AG04450 (cell line): ENCODE data around the gene SEMA5B. TPM values are rescaled to one million over a fixed set of nuclear protein-coding genes. Genes with fewer than 3 reads are reported as not detected.

Experiments
- CTCF ChIA-PET: fragments of 300-600, 350-600 bp; formaldehyde crosslinking; extraction: SDS; loops from one replicate; lab custom pipeline; 2022; ENCODE audit warnings: antibody characterized with exemption, inconsistent platforms; lab: Charles Lee
- POLR2A ChIA-PET: fragments of 350-600 bp; formaldehyde crosslinking; extraction: SDS; loops from one replicate; lab custom pipeline; 2021; ENCODE audit warnings: antibody characterized with exemption, inconsistent platforms; lab: Yijun Ruan, JAX
- DNase-seq: peaks from one replicate; pipeline ENCODE4 v3.0.0-alpha.2; 2011; ENCODE audit warnings: low read depth, low spot score
- H3K27ac ChIP-seq: one replicate; pipeline ENCODE4 v1.5.1; 2012; ENCODE audit warnings: low read depth, low read length, control low read depth
- H3K27me3 ChIP-seq: one replicate; pipeline ENCODE4 v1.6.0; 2012; ENCODE audit warnings: low read length; ENCODE audit not compliant: control insufficient read depth, insufficient read depth
- H3K4me3 ChIP-seq: 2 replicates; pipeline ENCODE4 v1.5.1; 2011; ENCODE audit warnings: mild to moderate bottlenecking, low read depth, low read length, control low read depth
- H3K9me3 ChIP-seq: 2 replicates; pipeline ENCODE4 v1.5.1; 2012; ENCODE audit warnings: low read length; ENCODE audit not compliant: control insufficient read depth, insufficient read depth
- polyA plus RNA-seq: library from polyadenylated mRNA; depleted of rRNA; stranded (reverse); fragments of >200 nt; gene quantifications from 2 replicates; pipeline ENCODE4 v1.2.3, GENCODE V29; 2011
- TF ChIP-seq, protein P1 (sequence below): IDR thresholded peaks from 2 replicates; pipeline ENCODE4 v1.5.1; 2011; ENCODE audit warnings: low read depth, low read length, control low read depth, inconsistent platforms

SEMA5B gene
- polyA plus RNA-seq, 1 experiment: not detected

DNA sequence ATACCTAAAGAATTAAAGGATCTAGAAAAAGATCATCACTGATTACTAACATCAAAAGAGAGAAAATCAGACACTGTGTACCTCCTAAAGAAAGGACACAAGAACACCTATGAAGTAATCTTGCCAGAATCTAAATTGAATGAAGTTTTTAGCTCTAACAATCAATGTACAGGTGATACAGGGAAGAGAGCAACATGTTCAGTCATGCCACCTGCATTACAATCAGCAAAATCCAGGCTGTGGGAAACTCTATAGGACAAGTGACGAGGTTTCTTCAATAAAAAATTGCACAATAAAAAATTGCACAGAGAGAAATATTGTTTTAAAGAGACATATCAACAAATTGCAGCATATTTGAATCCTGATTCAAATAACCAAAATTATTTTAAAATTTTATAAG, 93.3 kb downstream of the SEMA5B start:
- TF ChIP-seq, protein P1, sequence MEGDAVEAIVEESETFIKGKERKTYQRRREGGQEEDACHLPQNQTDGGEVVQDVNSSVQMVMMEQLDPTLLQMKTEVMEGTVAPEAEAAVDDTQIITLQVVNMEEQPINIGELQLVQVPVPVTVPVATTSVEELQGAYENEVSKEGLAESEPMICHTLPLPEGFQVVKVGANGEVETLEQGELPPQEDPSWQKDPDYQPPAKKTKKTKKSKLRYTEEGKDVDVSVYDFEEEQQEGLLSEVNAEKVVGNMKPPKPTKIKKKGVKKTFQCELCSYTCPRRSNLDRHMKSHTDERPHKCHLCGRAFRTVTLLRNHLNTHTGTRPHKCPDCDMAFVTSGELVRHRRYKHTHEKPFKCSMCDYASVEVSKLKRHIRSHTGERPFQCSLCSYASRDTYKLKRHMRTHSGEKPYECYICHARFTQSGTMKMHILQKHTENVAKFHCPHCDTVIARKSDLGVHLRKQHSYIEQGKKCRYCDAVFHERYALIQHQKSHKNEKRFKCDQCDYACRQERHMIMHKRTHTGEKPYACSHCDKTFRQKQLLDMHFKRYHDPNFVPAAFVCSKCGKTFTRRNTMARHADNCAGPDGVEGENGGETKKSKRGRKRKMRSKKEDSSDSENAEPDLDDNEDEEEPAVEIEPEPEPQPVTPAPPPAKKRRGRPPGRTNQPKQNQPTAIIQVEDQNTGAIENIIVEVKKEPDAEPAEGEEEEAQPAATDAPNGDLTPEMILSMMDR: no peak
- Histone ChIP-seq H3K9me3 (no peaks in the 10 kb centered on the region), H3K27me3 (peaks cover 27% of the 10 kb centered on the region), H3K4me3 (no peak overlapping the region), H3K27ac (no peak overlapping the region)
- POLR2A ChIA-PET: no interaction called here
- no peak for DNase-seq
- CTCF ChIA-PET: interaction anchor here (0.5 kb wide), 1 partner anchor 83 kb away, joined by 4 read pairs; no protein-coding TSS in a partner anchor

DNA sequence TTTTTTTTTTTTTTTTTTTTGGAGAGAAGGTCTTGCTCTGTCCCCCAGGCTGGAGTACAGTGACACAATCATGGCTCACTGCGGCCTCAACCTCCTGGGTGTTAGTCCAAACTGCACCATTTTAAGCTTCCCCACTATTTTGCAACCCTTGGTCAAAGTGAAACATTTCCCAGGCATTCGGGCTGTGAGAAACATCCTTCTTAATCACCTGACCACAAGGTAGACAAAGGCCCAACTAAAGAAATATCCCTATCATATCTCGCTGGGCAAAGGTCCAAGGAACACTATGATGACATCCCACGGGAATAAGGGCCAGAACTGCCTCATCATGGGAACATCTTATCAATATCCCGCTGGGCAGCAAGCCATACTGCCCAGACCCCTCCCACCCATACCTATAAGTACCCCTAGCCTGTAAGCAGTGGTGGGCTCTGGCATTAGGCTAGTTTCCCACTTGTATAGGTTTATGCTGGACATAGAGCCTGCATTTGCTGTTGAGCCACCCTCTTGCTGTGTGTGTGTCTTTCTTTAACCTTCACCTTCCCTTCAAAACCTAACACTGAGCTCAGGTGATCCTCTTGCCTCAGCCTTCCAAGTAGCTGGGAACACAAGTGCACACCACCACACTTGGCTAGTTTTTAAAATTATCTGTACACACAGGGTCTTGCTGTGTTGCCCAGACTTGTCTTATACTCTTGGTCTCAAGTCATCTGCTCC, 95.2 kb downstream of the SEMA5B start:
- DNase-seq: no peak
- Histone ChIP-seq H3K27ac (no peak overlapping the region), H3K27me3 (peaks cover 29% of the 10 kb centered on the region), H3K4me3 (no peak overlapping the region), H3K9me3 (no peaks in the 10 kb centered on the region)
- ChIA-PET CTCF (no interaction called here), POLR2A (no interaction called here)
- TF ChIP-seq, protein P1: no peak

DNA sequence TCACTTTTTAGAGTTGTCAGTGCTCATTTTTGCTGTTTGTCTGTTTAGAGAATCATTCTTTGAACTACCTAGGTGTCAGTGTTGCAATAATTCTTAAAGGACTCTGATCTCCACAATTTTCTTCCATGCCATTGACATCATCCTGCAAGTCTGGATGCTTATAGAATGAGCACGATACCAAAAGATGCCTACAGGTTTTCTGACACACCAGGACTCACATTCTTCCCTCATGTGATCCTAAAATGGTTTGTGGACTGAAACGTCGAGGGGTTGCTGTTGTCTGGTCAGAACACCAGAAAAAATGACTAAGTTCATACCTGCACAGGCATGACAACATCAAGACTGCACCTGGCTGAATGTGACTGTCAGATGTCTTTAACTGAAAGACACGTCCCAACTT, 95.9 kb downstream of the SEMA5B start:
- no peak for DNase-seq
- Histone ChIP-seq H3K27ac (no peak overlapping the region), H3K9me3 (no peaks in the 10 kb centered on the region), H3K4me3 (no peak overlapping the region), H3K27me3 (peaks cover 30% of the 10 kb centered on the region)
- ChIA-PET POLR2A (no interaction called here), CTCF (no interaction called here)
- TF ChIP-seq, protein P1: no peak

DNA sequence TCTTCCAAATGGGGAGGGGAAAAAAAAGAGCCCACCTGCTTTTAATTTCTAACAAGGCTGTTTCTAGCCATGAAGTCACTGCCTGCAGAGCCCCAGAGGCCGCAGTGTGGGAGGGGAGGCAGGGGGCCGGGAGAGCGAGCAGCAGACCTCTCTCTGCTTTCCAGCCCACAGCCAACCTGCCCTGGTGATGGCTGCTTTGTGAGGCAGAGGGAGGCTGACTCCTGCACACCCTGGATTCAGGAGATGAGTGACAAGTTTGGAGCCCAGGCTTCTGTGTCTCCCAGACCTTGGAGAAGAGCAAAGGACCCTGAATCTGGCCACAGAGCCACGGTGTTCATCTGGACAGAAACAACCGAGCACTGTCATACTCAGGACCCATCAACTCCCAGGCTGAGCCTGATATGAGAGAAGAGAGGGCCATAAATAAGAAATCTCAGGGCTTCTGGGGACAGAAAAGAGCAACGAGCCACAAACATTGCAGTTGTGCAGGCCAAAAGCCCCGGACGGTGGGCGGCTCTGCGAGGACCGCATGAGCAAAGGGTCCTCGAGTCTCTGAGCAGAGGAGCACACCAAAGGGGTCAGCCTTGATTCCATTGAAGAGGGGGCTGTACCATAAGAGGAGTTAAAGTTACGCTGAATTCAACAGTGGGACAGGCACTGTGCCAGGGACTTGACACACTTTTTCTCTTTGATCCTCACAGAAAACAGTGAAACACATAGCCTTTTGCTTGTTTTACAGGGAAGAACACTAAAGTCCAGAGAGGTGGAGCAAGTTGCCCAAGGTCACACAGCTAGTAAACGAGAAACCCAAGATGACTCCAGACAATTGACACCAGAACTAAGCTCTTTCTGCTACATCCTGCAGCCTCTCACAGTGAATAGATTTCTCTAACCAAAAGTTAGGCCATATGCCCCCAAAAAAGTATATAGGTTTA, 97.2 kb downstream of the SEMA5B start:
- ChIA-PET CTCF (interaction anchor here (2.2 kb wide), 1 partner anchor 12 kb away, joined by 6 read pairs; no protein-coding TSS in a partner anchor), POLR2A (no interaction called here)
- no peak overlapping the region for H3K4me3 ChIP-seq
- TF ChIP-seq, protein P1: no peak
- H3K9me3 ChIP-seq: no peaks in the 10 kb centered on the region
- no peak for DNase-seq
- H3K27me3 ChIP-seq: peaks cover 35% of the 10 kb centered on the region
- no peak overlapping the region for H3K27ac ChIP-seq
